MM.1S (cell line): Measurements from ENCODE around the gene TDP1.

Experiments used
- EZH2 ChIP-seq: fragments of 300-600 bp; sonication (generic); optimal IDR thresholded peaks from 2 replicates; pipeline ENCODE3; 2017; ENCODE audit warnings: low read depth, mild to moderate bottlenecking, antibody characterized with exemption, low read length, mixed read lengths
- EZH2phosphoT487 ChIP-seq: fragments of 300-600 bp; sonication (generic); IDR thresholded peaks from 2 replicates; pipeline ENCODE4 v1.6.1; 2018; ENCODE audit warnings: antibody characterized with exemption, low read length
- TF ChIP-seq, protein P1 (sequence below): fragments of 300-600 bp; sonication (generic); IDR thresholded peaks from 2 replicates; pipeline ENCODE4 v1.5.1; 2016; ENCODE audit warnings: antibody characterized with exemption, low read length, mixed read lengths

DNA sequence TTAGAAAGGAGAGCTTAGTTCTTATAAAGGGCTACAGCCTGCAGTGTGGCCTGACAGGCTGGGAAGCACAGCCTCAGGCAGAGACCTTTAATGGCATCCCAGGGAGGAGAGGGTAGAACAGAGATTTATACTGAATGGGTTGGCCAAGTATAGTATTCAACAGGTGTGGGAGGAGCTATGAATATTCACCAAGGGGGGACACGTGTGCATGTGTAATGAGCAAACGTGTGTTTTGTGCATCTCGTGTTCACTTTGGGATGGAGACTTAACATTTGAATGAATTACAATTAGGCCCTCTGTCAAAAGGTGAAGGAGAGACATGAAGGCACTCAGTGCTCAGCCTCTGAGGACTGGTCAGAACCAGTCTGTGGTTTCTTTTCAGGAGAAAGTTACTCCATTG is 5.2 kb downstream of the TDP1 start:
- TF ChIP-seq EZH2 (no peak), EZH2phosphoT487 (no peak)
- TF ChIP-seq, protein P1, sequence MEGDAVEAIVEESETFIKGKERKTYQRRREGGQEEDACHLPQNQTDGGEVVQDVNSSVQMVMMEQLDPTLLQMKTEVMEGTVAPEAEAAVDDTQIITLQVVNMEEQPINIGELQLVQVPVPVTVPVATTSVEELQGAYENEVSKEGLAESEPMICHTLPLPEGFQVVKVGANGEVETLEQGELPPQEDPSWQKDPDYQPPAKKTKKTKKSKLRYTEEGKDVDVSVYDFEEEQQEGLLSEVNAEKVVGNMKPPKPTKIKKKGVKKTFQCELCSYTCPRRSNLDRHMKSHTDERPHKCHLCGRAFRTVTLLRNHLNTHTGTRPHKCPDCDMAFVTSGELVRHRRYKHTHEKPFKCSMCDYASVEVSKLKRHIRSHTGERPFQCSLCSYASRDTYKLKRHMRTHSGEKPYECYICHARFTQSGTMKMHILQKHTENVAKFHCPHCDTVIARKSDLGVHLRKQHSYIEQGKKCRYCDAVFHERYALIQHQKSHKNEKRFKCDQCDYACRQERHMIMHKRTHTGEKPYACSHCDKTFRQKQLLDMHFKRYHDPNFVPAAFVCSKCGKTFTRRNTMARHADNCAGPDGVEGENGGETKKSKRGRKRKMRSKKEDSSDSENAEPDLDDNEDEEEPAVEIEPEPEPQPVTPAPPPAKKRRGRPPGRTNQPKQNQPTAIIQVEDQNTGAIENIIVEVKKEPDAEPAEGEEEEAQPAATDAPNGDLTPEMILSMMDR: no peak
